C4-2B (cell line): Measurements from ENCODE around the gene AKNA.

Source experiments
- CTCF ChIP-seq: fragments of 450-650 bp; conservative IDR thresholded peaks from 2 replicates; pipeline ENCODE4 v1.5.1; 2017; ENCODE audit warnings: mild to moderate bottlenecking
- ZFX ChIP-seq: fragments of 450-650 bp; IDR thresholded peaks from 2 replicates; pipeline ENCODE4 v1.6.1; 2017

GRCh38 chr9:114285166-114285867 is 102.5 kb downstream of the AKNA start:
- TF ChIP-seq CTCF (no peak), ZFX (no peak)
